ENCODE data around the gene PYHIN1.

GRCh38 chr1:159025043-159025442 is 93.7 kb downstream of the PYHIN1 start:
- no peak for TF ChIP-seq CTCF (IDR thresholded peaks at IDR 0.05; ENCODE audit: low read depth, low read length, poor library complexity, severe bottlenecking)
- TF ChIP-seq EZH2phosphoT487 (IDR thresholded peaks at IDR 0.05; ENCODE audit: borderline replicate concordance, low read length) = no peak

Measured in DOHH2 (cell line).